Stimulated activated CD8-positive, alpha-beta memory T cell treated with anti-CD3 and anti-CD28 coated beads, Interleukin-4, amount 100 ng/mL, for 24 hours (primary cell): ENCODE results near the gene RPS6KA4.

ENCODE experiments used
- DNase-seq: peaks from one replicate; pipeline ENCODE4 v3.0.0-alpha.2; 2020; ENCODE audit warnings: low read depth

RPS6KA4 gene

GRCh38 chr11:64367931-64368672 lies 9.1 kb downstream of the RPS6KA4 start:
- no peak for DNase-seq

- DNase-seq: no peak
Observed at GRCh38 chr11:64368673-64369074, 9.7 kb downstream of the RPS6KA4 start.

GRCh38 chr11:64369440-64370421 lies 10.8 kb downstream of the RPS6KA4 start:
- DNase-seq: no peak

GRCh38 chr11:64371201-64371600 lies 12.2 kb downstream of the RPS6KA4 start:
- DNase-seq: no peak

- no peak for DNase-seq
Observed at GRCh38 chr11:64372021-64372420, 13.1 kb downstream of the RPS6KA4 start.

- no peak for DNase-seq
Observed at GRCh38 chr11:64372802-64373597, 14.0 kb downstream of the RPS6KA4 start.

- DNase-seq: no peak
Observed at GRCh38 chr11:64373598-64373974, 14.6 kb downstream of the RPS6KA4 start.

- DNase-seq: no peak
Observed at GRCh38 chr11:64376071-64376470, 17.1 kb downstream of the RPS6KA4 start.

GRCh38 chr11:64378335-64378880 lies 19.4 kb downstream of the RPS6KA4 start:
- DNase-seq: no peak

- DNase-seq: no peak
Observed at GRCh38 chr11:64379160-64379559, 20.2 kb downstream of the RPS6KA4 start.

GRCh38 chr11:64379817-64380709 lies 21.1 kb downstream of the RPS6KA4 start:
- DNase-seq: no peak

- no peak for DNase-seq
Observed at GRCh38 chr11:64381350-64381749, 22.4 kb downstream of the RPS6KA4 start.

GRCh38 chr11:64382047-64382446 lies 23.1 kb downstream of the RPS6KA4 start:
- DNase-seq: no peak

- DNase-seq: no peak
Observed at GRCh38 chr11:64382586-64382985, 23.6 kb downstream of the RPS6KA4 start.

- no peak for DNase-seq
Observed at GRCh38 chr11:64383580-64383979, 24.6 kb downstream of the RPS6KA4 start.

- no peak for DNase-seq
Observed at GRCh38 chr11:64384028-64384737, 25.2 kb downstream of the RPS6KA4 start.

- DNase-seq: no peak
Observed at GRCh38 chr11:64384981-64385944, 26.3 kb downstream of the RPS6KA4 start.

- no peak for DNase-seq
Observed at GRCh38 chr11:64385945-64386704, 27.2 kb downstream of the RPS6KA4 start.
